Neural progenitor cell (in vitro differentiated cells): Measurements from ENCODE around the gene SCG5.

ENCODE experiments used
- CTCF ChIP-seq: fragments of 200-600 bp; sonication (generic); IDR thresholded peaks from 2 replicates; pipeline ENCODE4 v1.5.1; 2017; ENCODE audit warnings: antibody characterized with exemption, mild to moderate bottlenecking
- EZH2phosphoT487 ChIP-seq: fragments of 200-600 bp; sonication (generic); IDR thresholded peaks from 2 replicates; pipeline ENCODE4 v1.6.1; 2017; ENCODE audit warnings: antibody characterized with exemption

DNA sequence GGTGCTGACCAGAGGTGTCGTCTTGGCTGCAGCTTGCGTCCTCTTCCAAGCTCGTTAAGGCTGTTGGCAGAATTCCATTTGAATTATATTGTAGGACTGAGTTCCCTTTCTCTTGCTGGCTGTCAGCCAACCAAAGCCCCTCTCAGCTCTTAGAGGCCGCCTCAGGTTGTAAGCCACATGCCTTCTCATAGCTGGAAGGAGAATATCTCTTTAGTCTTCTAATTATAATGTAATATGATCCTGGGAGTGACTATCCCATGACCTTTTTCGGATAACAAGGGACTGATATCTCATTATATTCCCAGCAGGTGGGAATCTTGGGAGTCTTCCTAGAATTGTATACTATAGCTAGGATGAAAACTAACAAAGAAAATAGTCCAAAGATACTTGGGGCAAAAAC, 4.8 kb downstream of the SCG5 start:
- TF ChIP-seq CTCF: no peak
- TF ChIP-seq EZH2phosphoT487: no peak
